Stimulated activated memory B cell treated with anti-CD40 and anti-IgM and Interleukin-4, amounts not matched to agents 10 μg/mL and 1 μg/mL and 100 μg/mL, for 72 hours (primary cell): ENCODE results near the gene S1PR4.
A peak's percentile ranks its signal among the peaks of the same experiment; 100 is the strongest.

Experiments used
- ATAC-seq: fragments of 150-1000 bp; cut with Tn5 transposase; 2 replicates; pipeline ENCODE4 v1.10.0; 2021
- H3K27ac Mint-ChIP-seq: one replicate; pipeline ENCODE4 v1.8.0; 2022; ENCODE audit warnings: mild to moderate bottlenecking, mixed read lengths
- H3K27me3 Mint-ChIP-seq: one replicate; pipeline ENCODE4 v1.8.0; 2022; ENCODE audit warnings: mixed read lengths
- H3K36me3 Mint-ChIP-seq: one replicate; pipeline ENCODE4 v1.8.0; 2022; ENCODE audit warnings: mixed read lengths
- H3K4me1 Mint-ChIP-seq: one replicate; pipeline ENCODE4 v1.8.0; 2022; ENCODE audit warnings: mixed read lengths
- H3K4me3 Mint-ChIP-seq: one replicate; pipeline ENCODE4 v1.8.0; 2022; ENCODE audit warnings: mild to moderate bottlenecking, moderate library complexity, mixed read lengths
- H3K9me3 Mint-ChIP-seq: one replicate; pipeline ENCODE4 v1.8.0; 2022; ENCODE audit warnings: mixed read lengths

The S1PR4 gene, protein sequence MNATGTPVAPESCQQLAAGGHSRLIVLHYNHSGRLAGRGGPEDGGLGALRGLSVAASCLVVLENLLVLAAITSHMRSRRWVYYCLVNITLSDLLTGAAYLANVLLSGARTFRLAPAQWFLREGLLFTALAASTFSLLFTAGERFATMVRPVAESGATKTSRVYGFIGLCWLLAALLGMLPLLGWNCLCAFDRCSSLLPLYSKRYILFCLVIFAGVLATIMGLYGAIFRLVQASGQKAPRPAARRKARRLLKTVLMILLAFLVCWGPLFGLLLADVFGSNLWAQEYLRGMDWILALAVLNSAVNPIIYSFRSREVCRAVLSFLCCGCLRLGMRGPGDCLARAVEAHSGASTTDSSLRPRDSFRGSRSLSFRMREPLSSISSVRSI

DNA sequence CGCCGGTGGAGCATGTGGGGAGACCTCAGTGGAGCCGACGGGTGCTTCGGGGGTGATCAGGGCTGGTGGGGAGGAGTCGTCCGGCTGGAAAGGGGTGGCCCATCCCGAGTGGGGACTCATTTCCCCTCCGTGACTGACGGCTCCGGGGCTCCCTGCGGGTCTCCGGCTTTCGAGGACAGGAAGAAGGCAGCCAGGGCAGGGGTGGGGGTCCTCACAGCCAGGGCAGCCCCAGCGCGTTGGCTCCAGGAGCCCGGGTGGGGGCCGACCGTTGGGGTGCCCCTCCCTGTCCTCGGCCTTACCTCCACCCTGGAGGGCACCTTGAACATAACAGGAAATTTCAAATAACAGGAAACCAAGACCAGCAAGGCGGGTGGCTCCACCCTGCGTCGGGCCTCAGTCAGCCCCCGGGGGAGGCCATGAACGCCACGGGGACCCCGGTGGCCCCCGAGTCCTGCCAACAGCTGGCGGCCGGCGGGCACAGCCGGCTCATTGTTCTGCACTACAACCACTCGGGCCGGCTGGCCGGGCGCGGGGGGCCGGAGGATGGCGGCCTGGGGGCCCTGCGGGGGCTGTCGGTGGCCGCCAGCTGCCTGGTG, at the start of gene S1PR4:
TSS of gene S1PR4 (plus strand) at position 393 of the 596 bp plus-strand sequence. CDS start at position 417, 24 bp downstream.
- Mint-ChIP-seq H3K9me3 (no peaks in the 10 kb centered on the region), H3K27me3 (no peaks in the 10 kb centered on the region), H3K4me3 (peak within 1 kb of the TSS; percentile 97), H3K36me3 (peaks cover 6% of the 10 kb centered on the region), H3K4me1 (peaks cover 30% of the 10 kb centered on the region), H3K27ac (peak within 1 kb of the TSS; percentile 99)
- peak; percentile 79 for ATAC-seq

DNA sequence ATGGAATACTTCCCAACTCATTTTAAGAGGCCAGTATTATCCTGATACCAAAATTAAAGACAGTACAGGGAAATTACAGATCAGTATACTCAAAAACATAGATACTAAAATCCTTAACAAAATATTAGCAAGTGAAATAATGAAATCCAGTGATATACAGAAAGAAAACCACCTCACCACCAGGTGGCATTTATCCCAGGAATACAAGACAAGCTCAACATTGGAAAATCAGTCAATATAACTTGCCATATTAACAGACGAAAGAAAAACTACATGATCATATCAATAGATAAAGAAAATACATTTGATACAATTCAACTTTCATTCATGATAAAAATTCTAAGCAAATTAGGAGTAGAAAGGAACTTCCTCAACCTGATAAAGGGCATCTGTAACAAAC, 49.5 kb upstream of the S1PR4 start:
- Mint-ChIP-seq H3K27me3 (peaks cover 32% of the 10 kb centered on the region), H3K36me3 (no peaks in the 10 kb centered on the region), H3K4me3 (no peak overlapping the region), H3K4me1 (peaks cover 33% of the 10 kb centered on the region), H3K9me3 (no peaks in the 10 kb centered on the region), H3K27ac (no peak overlapping the region)
- no peak for ATAC-seq

DNA sequence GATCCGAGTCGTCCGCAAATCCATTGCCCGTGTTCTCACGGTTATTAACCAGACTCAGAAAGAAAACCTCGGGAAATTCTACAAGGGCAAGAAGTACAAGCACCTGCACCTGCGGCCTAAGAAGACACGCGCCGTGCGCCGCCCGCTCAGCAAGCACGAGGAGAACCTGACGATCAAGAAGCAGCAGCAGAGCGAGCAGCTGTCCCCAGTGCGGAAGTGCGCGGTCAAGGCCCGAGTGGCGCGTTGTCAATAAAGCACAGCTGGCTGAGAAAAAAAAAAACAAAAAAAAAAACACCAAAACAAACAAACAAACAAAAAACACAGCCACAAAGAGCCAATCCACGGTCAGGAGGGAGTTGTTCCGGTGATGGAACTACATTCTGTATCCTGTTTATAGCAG, 47.4 kb upstream of the S1PR4 start:
- no peak for ATAC-seq
- Mint-ChIP-seq H3K4me1 (peaks cover 24% of the 10 kb centered on the region), H3K27ac (no peak overlapping the region), H3K36me3 (no peaks in the 10 kb centered on the region), H3K9me3 (no peaks in the 10 kb centered on the region), H3K27me3 (peaks cover 19% of the 10 kb centered on the region), H3K4me3 (no peak overlapping the region)

DNA sequence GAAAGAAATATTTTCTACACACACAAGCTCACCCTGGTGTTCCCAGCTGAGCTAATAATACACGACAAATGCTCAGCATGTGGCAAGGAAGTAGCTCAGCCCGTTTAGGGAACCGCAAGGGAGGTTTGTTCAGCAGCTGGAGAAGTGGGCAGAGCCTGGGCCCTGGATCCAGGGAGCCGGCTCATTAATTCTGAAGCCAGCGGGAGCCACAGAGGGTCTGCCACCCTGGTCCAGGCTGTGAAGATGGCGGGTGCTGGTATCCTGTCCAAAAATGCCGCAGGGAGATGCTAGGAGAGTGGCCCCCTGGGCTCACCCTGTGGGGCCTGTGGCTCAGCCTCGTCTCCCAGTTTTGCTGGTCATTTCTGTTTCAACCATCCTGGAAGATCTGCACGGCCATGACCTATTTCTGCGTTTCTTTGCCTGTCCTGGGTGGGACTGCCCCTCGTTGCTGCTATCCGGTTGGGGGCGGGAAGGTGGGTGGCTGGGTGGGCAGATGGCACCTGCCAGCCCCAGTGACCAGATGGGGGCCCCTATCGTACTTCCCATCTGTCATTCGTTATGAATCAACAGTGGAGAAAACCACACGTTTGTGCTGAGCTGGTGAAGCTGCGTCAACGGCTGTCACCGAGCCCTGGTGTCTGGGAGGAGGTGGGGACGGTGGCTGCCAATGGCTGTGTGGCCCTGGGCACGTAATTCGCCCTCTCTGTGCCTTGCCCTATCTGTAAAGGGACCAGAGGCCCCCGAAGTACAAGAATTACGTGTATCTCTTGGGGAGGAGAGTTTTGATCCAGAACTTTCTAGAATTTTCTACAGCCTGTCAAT, 45.4 kb upstream of the S1PR4 start:
- Mint-ChIP-seq H3K9me3 (no peaks in the 10 kb centered on the region), H3K4me3 (peak overlapping the region; percentile 67), H3K4me1 (peaks cover 24% of the 10 kb centered on the region), H3K27ac (peak overlapping the region; percentile 82), H3K27me3 (peaks cover 32% of the 10 kb centered on the region), H3K36me3 (no peaks in the 10 kb centered on the region)
- peak; percentile 93 for ATAC-seq

DNA sequence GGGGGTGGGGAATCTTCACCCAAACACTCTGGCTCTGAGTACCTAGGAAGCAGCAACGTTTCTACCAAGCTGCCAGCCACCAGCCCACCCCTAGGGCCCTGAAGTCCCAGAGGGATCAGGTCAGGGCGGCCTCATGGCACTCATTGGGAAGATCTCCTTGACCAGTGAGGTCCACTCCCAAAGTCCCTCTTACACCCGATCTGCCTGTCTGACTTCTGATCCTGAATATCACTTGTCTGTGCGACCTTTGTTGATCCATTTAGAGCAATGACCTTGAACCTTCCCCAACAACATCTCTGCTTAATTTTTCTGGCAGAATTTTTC, 44.8 kb upstream of the S1PR4 start:
- Mint-ChIP-seq H3K9me3 (no peaks in the 10 kb centered on the region), H3K36me3 (no peaks in the 10 kb centered on the region), H3K27me3 (peaks cover 32% of the 10 kb centered on the region), H3K4me3 (no peak overlapping the region), H3K4me1 (peaks cover 24% of the 10 kb centered on the region), H3K27ac (peak overlapping the region; percentile 82)
- no peak for ATAC-seq

DNA sequence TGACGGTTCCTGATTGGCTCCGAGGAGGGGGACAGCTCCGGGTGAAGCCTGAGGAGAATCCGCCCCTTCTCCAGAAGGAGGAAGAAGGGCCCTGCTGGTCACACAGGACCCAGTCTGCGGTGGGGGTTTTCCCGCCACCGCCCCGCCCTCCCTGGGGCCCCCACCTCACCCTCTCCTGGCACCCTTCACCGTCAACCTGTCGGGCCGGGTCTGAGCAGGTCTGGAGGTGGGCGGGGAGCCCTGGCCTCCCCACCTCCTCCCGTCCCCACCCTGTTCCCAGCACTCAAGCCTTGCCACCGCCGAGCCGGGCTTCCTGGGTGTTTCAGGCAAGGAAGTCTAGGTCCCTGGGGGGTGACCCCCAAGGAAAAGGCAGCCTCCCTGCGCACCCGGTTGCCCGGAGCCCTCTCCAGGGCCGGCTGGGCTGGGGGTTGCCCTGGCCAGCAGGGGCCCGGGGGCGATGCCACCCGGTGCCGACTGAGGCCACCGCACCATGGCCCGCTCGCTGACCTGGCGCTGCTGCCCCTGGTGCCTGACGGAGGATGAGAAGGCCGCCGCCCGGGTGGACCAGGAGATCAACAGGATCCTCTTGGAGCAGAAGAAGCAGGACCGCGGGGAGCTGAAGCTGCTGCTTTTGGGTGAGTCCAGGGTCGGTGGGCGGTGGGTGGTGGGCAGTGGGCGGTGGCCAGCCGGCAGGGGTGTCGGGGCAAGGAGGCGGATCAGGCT, 42.4 kb upstream of the S1PR4 start, which contains the start of gene GNA15:
TSS of gene GNA15 (plus strand) at position 73 of the 723 bp plus-strand sequence. CDS start at position 491, 418 bp downstream.
- no peaks in the 10 kb centered on the region for H3K9me3 Mint-ChIP-seq
- peak within 1 kb of the TSS; percentile 39 for H3K4me3 Mint-ChIP-seq
- H3K27ac Mint-ChIP-seq = no peak within 1 kb of the TSS
- peaks cover 32% of the 10 kb centered on the region for H3K27me3 Mint-ChIP-seq
- peaks cover 34% of the 10 kb centered on the region for H3K4me1 Mint-ChIP-seq
- peak; percentile 53 for ATAC-seq
- H3K36me3 Mint-ChIP-seq = no peaks in the 10 kb centered on the region

DNA sequence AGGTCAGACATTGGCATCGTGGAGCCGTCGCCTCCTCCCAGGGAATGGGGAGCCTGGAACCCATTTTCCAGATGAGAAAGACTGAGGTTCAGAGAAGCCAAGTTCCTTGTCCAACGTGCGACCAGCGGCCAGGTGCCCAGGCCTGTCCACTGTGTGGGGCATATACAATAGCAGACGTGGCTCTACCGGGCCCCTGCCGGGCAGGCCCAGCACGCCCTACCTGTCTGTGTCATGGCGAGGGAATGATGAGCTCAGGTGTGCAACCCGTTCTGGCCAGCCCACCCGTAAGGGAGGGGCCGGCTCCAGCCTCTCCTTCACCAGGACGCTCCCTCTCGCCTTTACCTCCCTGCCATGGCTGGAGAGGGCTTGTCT, 41.9 kb upstream of the S1PR4 start:
- Mint-ChIP-seq H3K9me3 (no peaks in the 10 kb centered on the region), H3K4me1 (peaks cover 39% of the 10 kb centered on the region), H3K27me3 (peaks cover 32% of the 10 kb centered on the region), H3K36me3 (no peaks in the 10 kb centered on the region), H3K27ac (no peak overlapping the region), H3K4me3 (no peak overlapping the region)
- ATAC-seq = no peak

DNA sequence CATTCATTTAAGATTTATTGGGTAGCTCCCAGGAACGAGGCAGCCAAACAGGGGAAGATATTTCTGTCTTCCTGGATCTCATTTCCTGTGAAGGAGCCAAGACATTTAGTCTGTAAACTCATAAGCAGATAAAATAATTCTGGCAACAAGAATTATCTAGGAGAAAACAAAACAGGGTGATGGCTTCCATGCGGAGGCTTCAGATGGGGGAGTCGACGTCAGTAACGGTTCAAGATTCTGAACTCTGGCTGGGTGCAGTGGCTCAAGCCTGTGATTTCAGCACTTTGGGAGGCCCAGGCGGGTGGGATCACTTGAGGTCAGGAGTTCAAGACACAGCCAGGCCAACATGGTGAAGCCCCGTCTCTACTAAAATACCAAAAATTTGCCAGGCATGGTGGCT, 41.5 kb upstream of the S1PR4 start:
- no peak for ATAC-seq
- no peak overlapping the region for H3K4me3 Mint-ChIP-seq
- H3K4me1 Mint-ChIP-seq = peaks cover 44% of the 10 kb centered on the region
- no peaks in the 10 kb centered on the region for H3K36me3 Mint-ChIP-seq
- H3K9me3 Mint-ChIP-seq = no peaks in the 10 kb centered on the region
- no peak overlapping the region for H3K27ac Mint-ChIP-seq
- H3K27me3 Mint-ChIP-seq = peaks cover 32% of the 10 kb centered on the region

DNA sequence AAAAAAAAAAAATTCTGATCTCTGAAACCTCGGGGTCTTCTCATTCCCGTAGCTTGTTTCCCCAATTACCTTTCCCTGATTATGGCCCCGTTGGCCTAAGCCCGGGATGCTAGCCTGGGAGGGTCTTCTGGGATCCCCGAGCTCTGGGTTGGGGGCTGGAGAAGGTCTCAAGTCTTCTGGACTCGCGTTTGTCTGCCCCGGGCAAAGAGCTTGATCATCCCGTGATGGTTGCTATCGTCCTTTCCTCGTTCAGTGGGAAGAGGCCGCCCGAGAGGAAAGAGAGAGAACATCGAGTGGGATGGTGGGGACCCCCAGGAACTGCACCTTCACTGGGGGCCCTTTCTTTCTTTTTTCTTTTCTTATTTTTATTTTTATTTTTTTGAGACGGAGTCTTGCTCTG, 40.3 kb upstream of the S1PR4 start:
- Mint-ChIP-seq H3K27ac (no peak overlapping the region), H3K4me3 (no peak overlapping the region), H3K4me1 (peaks cover 42% of the 10 kb centered on the region), H3K27me3 (peaks cover 25% of the 10 kb centered on the region), H3K9me3 (no peaks in the 10 kb centered on the region), H3K36me3 (no peaks in the 10 kb centered on the region)
- ATAC-seq = no peak

DNA sequence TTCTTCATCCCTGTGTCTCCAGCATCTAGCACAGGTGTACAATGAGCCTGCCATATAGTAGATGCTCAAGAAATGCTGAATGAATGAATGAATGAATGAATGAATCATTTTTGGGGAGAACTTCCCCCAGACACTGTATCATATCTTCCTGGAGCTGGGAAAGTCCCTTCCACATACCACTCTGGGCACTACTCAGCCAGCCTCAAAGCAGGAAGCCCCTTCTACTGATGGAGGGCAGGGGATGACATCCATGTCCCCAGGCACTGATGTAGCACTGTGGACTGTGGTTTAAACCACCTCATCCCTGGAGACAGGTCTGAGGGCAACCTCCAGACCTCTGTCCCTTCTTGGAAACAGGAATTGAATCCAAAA, 37.9 kb upstream of the S1PR4 start:
- Mint-ChIP-seq H3K4me1 (peaks cover 29% of the 10 kb centered on the region), H3K9me3 (no peaks in the 10 kb centered on the region), H3K36me3 (no peaks in the 10 kb centered on the region), H3K27ac (no peak overlapping the region), H3K27me3 (peaks cover 14% of the 10 kb centered on the region), H3K4me3 (no peak overlapping the region)
- no peak for ATAC-seq

DNA sequence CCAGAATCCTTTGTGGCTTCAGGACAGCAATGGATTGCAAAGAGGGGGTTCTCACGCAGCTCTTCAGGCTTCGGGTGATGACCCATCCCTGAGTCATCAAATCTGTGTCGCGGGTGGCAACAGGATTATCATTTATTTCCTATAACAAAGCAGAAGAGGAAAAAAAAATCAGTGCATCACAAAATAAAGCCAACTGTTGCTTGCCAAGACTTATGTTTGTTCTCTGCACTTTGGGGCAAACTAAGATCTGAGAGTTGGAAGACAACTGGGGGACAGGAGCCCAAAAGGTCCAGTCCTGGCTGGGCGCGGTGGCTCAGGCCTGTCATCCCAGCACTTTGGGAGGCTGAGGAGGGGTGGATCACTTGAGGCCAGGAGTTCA, 36.3 kb upstream of the S1PR4 start:
- H3K27ac Mint-ChIP-seq = peak overlapping the region; percentile 66
- peaks cover 42% of the 10 kb centered on the region for H3K4me1 Mint-ChIP-seq
- ATAC-seq = peak; percentile 39
- H3K9me3 Mint-ChIP-seq = no peaks in the 10 kb centered on the region
- no peaks in the 10 kb centered on the region for H3K36me3 Mint-ChIP-seq
- no peak overlapping the region for H3K4me3 Mint-ChIP-seq
- peaks cover 20% of the 10 kb centered on the region for H3K27me3 Mint-ChIP-seq

DNA sequence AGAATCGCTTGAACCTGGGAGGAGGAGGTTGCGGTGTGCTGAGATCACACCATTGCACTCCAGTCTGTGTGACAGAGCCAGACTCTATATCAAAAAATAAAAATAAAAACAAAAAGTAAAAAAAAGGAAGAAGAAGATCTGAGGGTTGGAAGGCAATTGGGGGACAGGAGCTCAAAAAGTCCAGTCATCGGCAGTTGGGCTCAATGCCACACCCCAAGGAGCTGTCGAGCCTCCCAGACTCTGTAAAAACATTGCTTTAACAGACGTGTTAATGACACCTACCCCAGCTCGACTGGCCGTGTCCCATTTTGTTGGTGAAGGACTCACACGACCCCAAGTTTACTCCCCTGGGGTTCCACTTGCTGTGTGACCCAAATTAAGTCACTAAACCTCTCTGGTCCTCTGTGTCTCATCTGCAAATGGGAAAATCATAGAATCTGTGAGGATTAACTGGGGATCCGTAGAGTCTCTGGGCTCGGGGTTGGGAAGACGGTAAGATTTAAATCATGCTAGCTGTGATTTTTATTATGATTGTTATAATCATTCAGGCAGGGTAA, 35.7 kb upstream of the S1PR4 start:
- H3K4me3 Mint-ChIP-seq = no peak overlapping the region
- peaks cover 17% of the 10 kb centered on the region for H3K27me3 Mint-ChIP-seq
- H3K36me3 Mint-ChIP-seq = no peaks in the 10 kb centered on the region
- H3K4me1 Mint-ChIP-seq = peaks cover 42% of the 10 kb centered on the region
- H3K27ac Mint-ChIP-seq = peak overlapping the region; percentile 66
- no peak for ATAC-seq
- H3K9me3 Mint-ChIP-seq = no peaks in the 10 kb centered on the region

DNA sequence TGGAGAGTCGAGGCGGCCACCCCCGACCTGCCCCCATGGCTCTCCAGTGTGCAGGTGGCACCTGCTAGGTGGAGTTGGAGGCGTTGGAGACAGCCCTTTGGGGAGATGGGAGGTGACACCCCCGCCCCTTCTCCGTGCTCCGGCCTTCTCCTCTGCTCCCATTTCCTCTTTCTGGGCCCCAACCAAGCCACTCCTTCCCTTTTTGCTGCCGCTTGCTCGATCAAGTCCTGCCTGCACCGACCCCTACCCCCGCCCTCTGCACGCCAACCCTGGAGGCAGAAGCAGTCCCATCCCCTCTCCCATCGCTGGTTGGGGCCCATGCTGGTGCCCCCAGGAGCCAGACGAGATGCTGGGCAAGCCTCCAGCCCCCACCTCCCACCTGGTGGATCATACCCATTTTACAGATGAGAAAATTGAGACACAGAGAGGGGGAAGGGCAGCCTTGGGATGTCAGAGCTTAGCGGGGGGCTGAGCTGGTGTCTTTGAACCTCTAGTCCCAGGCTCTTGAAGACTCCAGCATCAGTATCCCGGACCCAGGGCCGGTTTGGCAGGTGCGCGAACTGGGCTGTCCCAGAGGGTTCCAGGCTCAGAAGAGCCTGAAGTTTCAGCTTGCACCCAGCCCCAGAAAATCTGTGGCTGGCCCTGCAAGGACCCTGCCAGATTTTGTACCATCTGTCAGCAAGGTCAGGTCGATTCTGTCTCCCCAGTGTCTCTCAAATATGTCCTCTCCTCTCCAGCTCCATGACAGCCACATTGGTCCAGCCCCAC, 32.5 kb upstream of the S1PR4 start:
- Mint-ChIP-seq H3K27me3 (peaks cover 28% of the 10 kb centered on the region), H3K27ac (peak overlapping the region; percentile 42), H3K36me3 (no peaks in the 10 kb centered on the region), H3K4me3 (peak overlapping the region; percentile 53), H3K4me1 (peaks cover 41% of the 10 kb centered on the region), H3K9me3 (no peaks in the 10 kb centered on the region)
- ATAC-seq = peak; percentile 34

DNA sequence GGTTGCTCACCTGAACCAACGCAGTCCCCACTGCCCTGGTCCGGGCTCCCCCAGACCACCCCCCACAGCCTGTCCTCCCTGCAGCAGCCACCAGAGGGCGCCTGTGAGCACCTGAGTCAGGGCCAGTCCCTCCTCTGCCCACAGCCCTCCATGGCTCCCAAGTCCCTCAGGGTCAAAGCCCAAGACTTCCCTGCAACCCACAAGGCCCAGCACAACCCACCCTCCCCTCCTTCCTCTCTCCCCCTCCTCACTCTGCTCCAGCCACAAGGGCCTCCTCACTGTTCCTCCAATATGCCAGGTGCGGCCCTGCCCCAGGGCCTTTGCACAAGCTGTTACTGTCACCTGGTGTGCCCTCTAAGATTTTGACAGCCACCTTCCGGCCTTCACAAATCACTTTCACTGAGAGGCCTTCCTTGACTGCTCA, 31.9 kb upstream of the S1PR4 start:
- H3K9me3 Mint-ChIP-seq = no peaks in the 10 kb centered on the region
- H3K4me1 Mint-ChIP-seq = peaks cover 35% of the 10 kb centered on the region
- H3K27me3 Mint-ChIP-seq = peaks cover 28% of the 10 kb centered on the region
- no peaks in the 10 kb centered on the region for H3K36me3 Mint-ChIP-seq
- peak overlapping the region; percentile 53 for H3K4me3 Mint-ChIP-seq
- peak overlapping the region; percentile 42 for H3K27ac Mint-ChIP-seq
- ATAC-seq = peak; percentile 49
